ENCODE measurements around the gene NELL2.
A peak's percentile ranks its signal among the peaks of the same experiment; 100 is the strongest.

NELL2 gene

GRCh38 chr12:44647917-44648690 lies 228.0 kb downstream of the NELL2 start:
- H3K4me3 ChIP-seq (ENCODE audit: insufficient read depth, low read depth, low read length), result no peak overlapping the region
- 53 to 63% methylated on average over 5 of the region's 5 CpGs for WGBS, 2 experiments
- no peaks in the 10 kb centered on the region for H3K36me3 ChIP-seq (ENCODE audit: control insufficient read depth, insufficient read depth, low read length)
- no peak overlapping the region for H3K27ac ChIP-seq (ENCODE audit: insufficient read depth, low read depth, low read length, poor library complexity, severe bottlenecking)
- no peaks in the 10 kb centered on the region for H3K27me3 ChIP-seq (ENCODE audit: control insufficient read depth, insufficient read depth, low read length, poor library complexity, severe bottlenecking)
- H3K4me1 ChIP-seq (ENCODE audit: control insufficient read depth, insufficient read depth, low read length), result no peaks in the 10 kb centered on the region
- H3K9me3 ChIP-seq (ENCODE audit: control insufficient read depth, low read length), result no peaks in the 10 kb centered on the region

DNA sequence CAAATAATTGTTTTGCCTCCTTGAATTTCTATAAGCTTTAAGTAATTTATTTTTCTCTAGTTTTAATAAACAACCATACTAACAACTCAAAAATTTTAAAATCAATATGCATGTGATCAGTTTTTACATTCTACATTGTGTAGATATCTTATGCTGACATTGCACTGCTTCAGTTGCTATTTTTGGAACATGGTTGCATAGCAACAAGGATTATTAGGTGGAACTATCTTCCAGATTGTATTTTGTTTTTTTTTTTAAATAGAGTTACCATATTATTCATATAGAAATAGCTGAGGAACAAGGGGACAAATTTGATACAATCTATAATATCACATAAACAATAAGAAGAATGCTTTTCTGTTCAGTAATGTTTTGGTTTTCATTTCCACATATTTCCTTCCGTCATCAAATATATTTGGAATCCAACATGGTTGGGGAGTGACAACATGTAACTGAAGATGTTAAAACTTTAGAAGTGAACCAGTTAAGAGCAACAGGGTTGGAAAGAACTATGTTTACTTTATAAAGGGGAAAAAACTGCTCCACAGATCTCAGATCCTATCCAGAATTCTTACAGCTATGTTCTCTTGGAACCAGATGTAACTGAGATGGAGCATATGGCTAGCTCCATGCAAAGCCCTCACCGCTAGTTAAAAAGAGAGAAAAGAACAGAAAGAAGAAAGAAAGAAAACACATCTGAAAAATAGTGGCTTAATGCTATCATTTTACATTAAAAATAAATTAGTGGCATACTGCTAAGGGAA lies 235.5 kb downstream of the NELL2 start:
- H3K4me3 ChIP-seq (ENCODE audit: insufficient read depth, low read depth, low read length), result no peak overlapping the region
- H3K27ac ChIP-seq (ENCODE audit: insufficient read depth, low read depth, low read length, poor library complexity, severe bottlenecking), result no peak overlapping the region
- H3K27me3 ChIP-seq (ENCODE audit: control insufficient read depth, insufficient read depth, low read length, poor library complexity, severe bottlenecking), result no peaks in the 10 kb centered on the region
- no peaks in the 10 kb centered on the region for H3K9me3 ChIP-seq (ENCODE audit: control insufficient read depth, low read length)
- H3K4me1 ChIP-seq (ENCODE audit: control insufficient read depth, insufficient read depth, low read length), result no peaks in the 10 kb centered on the region
- H3K36me3 ChIP-seq (ENCODE audit: control insufficient read depth, insufficient read depth, low read length), result no peaks in the 10 kb centered on the region
- WGBS, 2 experiments, result 100% methylated on average over 2 of the region's 2 CpGs; no CpG with 5 or more reads in 1 of the 2 experiments

GRCh38 chr12:44637875-44638274 lies 238.2 kb downstream of the NELL2 start:
- H3K4me1 ChIP-seq (ENCODE audit: control insufficient read depth, insufficient read depth, low read length), result no peaks in the 10 kb centered on the region
- H3K36me3 ChIP-seq (ENCODE audit: control insufficient read depth, insufficient read depth, low read length), result no peaks in the 10 kb centered on the region
- H3K27ac ChIP-seq (ENCODE audit: insufficient read depth, low read depth, low read length, poor library complexity, severe bottlenecking), result no peak overlapping the region
- WGBS, 2 experiments, result 82 to 86% methylated on average over 4 of the region's 4 CpGs
- H3K9me3 ChIP-seq (ENCODE audit: control insufficient read depth, low read length), result no peaks in the 10 kb centered on the region
- no peak overlapping the region for H3K4me3 ChIP-seq (ENCODE audit: insufficient read depth, low read depth, low read length)
- no peaks in the 10 kb centered on the region for H3K27me3 ChIP-seq (ENCODE audit: control insufficient read depth, insufficient read depth, low read length, poor library complexity, severe bottlenecking)

DNA sequence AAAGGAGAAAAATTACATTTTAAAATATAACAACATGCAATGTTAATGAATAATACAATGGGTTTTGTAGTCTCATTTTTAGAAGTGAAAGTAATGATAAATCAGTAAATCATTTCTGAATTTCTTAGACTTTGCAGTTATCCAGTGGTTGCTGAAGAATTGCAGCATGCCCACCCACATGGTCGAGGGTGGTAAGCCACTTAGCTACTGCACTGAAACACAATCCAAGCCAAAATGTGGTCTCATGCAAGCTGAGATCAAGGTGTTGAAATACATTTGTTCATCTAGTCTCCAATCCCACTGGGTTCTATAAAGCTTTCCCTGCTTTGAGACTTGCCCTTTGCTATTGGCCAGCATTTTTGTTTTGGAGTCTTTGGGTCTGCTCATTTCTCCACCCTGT lies 247.9 kb downstream of the NELL2 start:
- Histone ChIP-seq H3K4me3 (ENCODE audit: insufficient read depth, low read depth, low read length) (no peak overlapping the region), H3K27ac (ENCODE audit: insufficient read depth, low read depth, low read length, poor library complexity, severe bottlenecking) (no peak overlapping the region), H3K36me3 (ENCODE audit: control insufficient read depth, insufficient read depth, low read length) (no peaks in the 10 kb centered on the region), H3K4me1 (ENCODE audit: control insufficient read depth, insufficient read depth, low read length) (peaks cover 3% of the 10 kb centered on the region), H3K27me3 (ENCODE audit: control insufficient read depth, insufficient read depth, low read length, poor library complexity, severe bottlenecking) (no peaks in the 10 kb centered on the region), H3K9me3 (ENCODE audit: control insufficient read depth, low read length) (no peaks in the 10 kb centered on the region)
- 91 to 96% methylated on average over 1 of the region's 1 CpG for WGBS, 2 experiments

GRCh38 chr12:44627387-44628166 lies 248.5 kb downstream of the NELL2 start:
- no peak overlapping the region for H3K27ac ChIP-seq (ENCODE audit: insufficient read depth, low read depth, low read length, poor library complexity, severe bottlenecking)
- H3K4me1 ChIP-seq (ENCODE audit: control insufficient read depth, insufficient read depth, low read length), result peaks cover 3% of the 10 kb centered on the region
- 93 to 97% methylated on average over 4 of the region's 5 CpGs for WGBS, 2 experiments
- no peaks in the 10 kb centered on the region for H3K9me3 ChIP-seq (ENCODE audit: control insufficient read depth, low read length)
- no peak overlapping the region for H3K4me3 ChIP-seq (ENCODE audit: insufficient read depth, low read depth, low read length)
- no peaks in the 10 kb centered on the region for H3K36me3 ChIP-seq (ENCODE audit: control insufficient read depth, insufficient read depth, low read length)
- no peaks in the 10 kb centered on the region for H3K27me3 ChIP-seq (ENCODE audit: control insufficient read depth, insufficient read depth, low read length, poor library complexity, severe bottlenecking)

DNA sequence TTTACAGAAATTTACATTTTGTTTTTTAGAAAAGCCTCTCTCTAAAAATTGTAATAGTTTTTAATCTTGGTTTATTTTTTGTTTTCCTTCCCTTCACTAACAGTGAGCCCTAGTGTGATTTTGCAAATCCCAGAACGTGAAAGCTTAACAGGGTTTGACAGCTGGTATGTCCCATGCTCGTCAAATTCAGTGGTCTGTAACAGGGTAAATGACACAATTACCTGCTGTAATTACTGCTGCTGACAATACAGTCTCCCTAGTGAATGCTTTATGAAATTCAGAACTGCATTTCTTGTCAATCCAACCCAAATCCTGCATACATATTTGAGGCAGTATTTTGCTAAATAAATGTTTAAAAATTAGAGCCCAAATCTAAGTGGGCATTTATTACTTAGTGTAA lies 249.2 kb downstream of the NELL2 start:
- no peak overlapping the region for H3K4me3 ChIP-seq (ENCODE audit: insufficient read depth, low read depth, low read length)
- no peaks in the 10 kb centered on the region for H3K9me3 ChIP-seq (ENCODE audit: control insufficient read depth, low read length)
- no peaks in the 10 kb centered on the region for H3K36me3 ChIP-seq (ENCODE audit: control insufficient read depth, insufficient read depth, low read length)
- H3K27me3 ChIP-seq (ENCODE audit: control insufficient read depth, insufficient read depth, low read length, poor library complexity, severe bottlenecking), result no peaks in the 10 kb centered on the region
- 57 to 67% methylated on average over 2 of the region's 2 CpGs for WGBS, 2 experiments
- peaks cover 3% of the 10 kb centered on the region for H3K4me1 ChIP-seq (ENCODE audit: control insufficient read depth, insufficient read depth, low read length)
- H3K27ac ChIP-seq (ENCODE audit: insufficient read depth, low read depth, low read length, poor library complexity, severe bottlenecking), result no peak overlapping the region

GRCh38 chr12:44618946-44619345 lies 257.2 kb downstream of the NELL2 start:
- Histone ChIP-seq H3K4me1 (ENCODE audit: control insufficient read depth, insufficient read depth, low read length) (peaks cover 13% of the 10 kb centered on the region), H3K4me3 (ENCODE audit: insufficient read depth, low read depth, low read length) (no peak overlapping the region), H3K36me3 (ENCODE audit: control insufficient read depth, insufficient read depth, low read length) (no peaks in the 10 kb centered on the region), H3K27ac (ENCODE audit: insufficient read depth, low read depth, low read length, poor library complexity, severe bottlenecking) (peak overlapping the region; percentile 62), H3K27me3 (ENCODE audit: control insufficient read depth, insufficient read depth, low read length, poor library complexity, severe bottlenecking) (no peaks in the 10 kb centered on the region), H3K9me3 (ENCODE audit: control insufficient read depth, low read length) (no peaks in the 10 kb centered on the region)
- WGBS, 2 experiments, result 78 to 87% methylated on average over 5 of the region's 5 CpGs

DNA sequence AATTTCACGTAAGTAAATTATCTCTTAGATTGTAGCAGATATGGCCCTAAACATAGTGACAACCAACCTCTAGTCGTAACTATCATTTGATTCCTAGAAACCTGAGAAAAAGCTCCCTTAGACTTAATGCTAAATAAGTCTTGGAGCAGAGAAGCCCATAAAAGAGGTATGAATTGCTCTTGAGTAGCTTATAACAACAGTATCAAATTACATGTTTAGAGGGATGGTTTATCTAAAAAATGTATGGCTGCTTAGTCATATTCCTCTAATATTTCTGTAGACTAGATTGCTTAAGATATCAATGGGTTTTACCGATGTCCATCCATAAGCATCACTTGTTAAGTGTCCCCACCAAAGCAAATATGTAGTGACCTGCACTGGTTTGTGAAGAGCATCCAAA lies 259.7 kb downstream of the NELL2 start:
- Histone ChIP-seq H3K27me3 (ENCODE audit: control insufficient read depth, insufficient read depth, low read length, poor library complexity, severe bottlenecking) (no peaks in the 10 kb centered on the region), H3K4me1 (ENCODE audit: control insufficient read depth, insufficient read depth, low read length) (peaks cover 13% of the 10 kb centered on the region), H3K36me3 (ENCODE audit: control insufficient read depth, insufficient read depth, low read length) (no peaks in the 10 kb centered on the region), H3K27ac (ENCODE audit: insufficient read depth, low read depth, low read length, poor library complexity, severe bottlenecking) (no peak overlapping the region), H3K4me3 (ENCODE audit: insufficient read depth, low read depth, low read length) (no peak overlapping the region), H3K9me3 (ENCODE audit: control insufficient read depth, low read length) (no peaks in the 10 kb centered on the region)
- WGBS, 2 experiments, result 98 to 100% methylated on average over 3 of the region's 3 CpGs

DNA sequence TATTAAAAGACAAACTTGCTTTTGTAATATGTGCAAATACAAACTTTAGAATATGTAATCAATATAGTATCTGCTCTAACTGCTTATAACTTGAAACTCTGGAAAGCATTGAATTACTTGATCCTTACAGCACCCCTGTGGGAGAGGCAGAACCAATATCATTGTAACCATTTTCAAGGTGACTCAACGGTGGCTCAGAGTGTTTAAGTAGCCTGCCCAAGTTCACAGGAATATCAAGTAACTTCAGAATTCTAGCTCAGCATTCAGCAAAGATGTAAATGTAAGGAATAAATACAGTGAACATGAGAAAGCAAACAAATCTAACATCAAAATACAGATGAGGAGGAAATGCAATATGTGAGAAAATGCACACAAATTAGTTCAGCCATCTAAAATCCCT lies 264.6 kb downstream of the NELL2 start:
- Histone ChIP-seq H3K36me3 (ENCODE audit: control insufficient read depth, insufficient read depth, low read length) (no peaks in the 10 kb centered on the region), H3K4me1 (ENCODE audit: control insufficient read depth, insufficient read depth, low read length) (no peaks in the 10 kb centered on the region), H3K9me3 (ENCODE audit: control insufficient read depth, low read length) (no peaks in the 10 kb centered on the region), H3K27me3 (ENCODE audit: control insufficient read depth, insufficient read depth, low read length, poor library complexity, severe bottlenecking) (no peaks in the 10 kb centered on the region), H3K4me3 (ENCODE audit: insufficient read depth, low read depth, low read length) (no peak overlapping the region), H3K27ac (ENCODE audit: insufficient read depth, low read depth, low read length, poor library complexity, severe bottlenecking) (no peak overlapping the region)
- WGBS, 2 experiments, result 69 to 73% methylated on average over 1 of the region's 1 CpG

DNA sequence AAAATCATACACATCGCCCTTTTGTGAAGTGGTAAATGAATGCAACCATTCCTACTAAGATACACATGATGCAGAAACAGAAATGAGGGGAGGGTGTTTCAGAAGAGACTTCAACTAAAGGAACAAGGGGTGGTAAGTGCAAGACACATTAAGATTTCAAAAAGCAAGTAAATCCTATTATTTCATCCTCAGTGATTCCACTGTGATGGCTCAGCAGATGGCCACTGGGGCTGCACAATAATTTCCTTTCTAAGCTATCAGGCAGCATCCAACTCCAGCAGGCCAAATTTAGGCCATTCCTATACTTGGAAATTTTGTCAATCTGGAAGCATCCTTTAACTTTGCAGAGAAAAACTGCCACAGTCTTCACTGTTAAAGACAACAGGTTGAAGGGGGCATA lies 272.4 kb downstream of the NELL2 start:
- 100% methylated on average over 1 of the region's 1 CpG for WGBS, 2 experiments
- Histone ChIP-seq H3K4me3 (ENCODE audit: insufficient read depth, low read depth, low read length) (no peak overlapping the region), H3K36me3 (ENCODE audit: control insufficient read depth, insufficient read depth, low read length) (no peaks in the 10 kb centered on the region), H3K27me3 (ENCODE audit: control insufficient read depth, insufficient read depth, low read length, poor library complexity, severe bottlenecking) (no peaks in the 10 kb centered on the region), H3K9me3 (ENCODE audit: control insufficient read depth, low read length) (no peaks in the 10 kb centered on the region), H3K4me1 (ENCODE audit: control insufficient read depth, insufficient read depth, low read length) (peaks cover 9% of the 10 kb centered on the region), H3K27ac (ENCODE audit: insufficient read depth, low read depth, low read length, poor library complexity, severe bottlenecking) (peak overlapping the region; percentile 33)

Measured in ectodermal cell (in vitro differentiated cells).